Fibroblast of pulmonary artery (primary cell): ENCODE measurements around the gene CTNNA2.

ENCODE experiments used
- DNase-seq: peaks from one replicate; pipeline ENCODE4 v3.0.0-alpha.2; 2010; ENCODE audit warnings: low read depth
- H3K4me3 ChIP-seq: replicated peaks from 2 replicates; pipeline ENCODE4 v1.5.1; 2011; ENCODE audit warnings: low read depth, mild to moderate bottlenecking, control low read depth, low read length, moderate library complexity
- TF ChIP-seq, protein P1 (sequence below): IDR thresholded peaks from 2 replicates; pipeline ENCODE4 v1.5.1; 2011; ENCODE audit warnings: mild to moderate bottlenecking, control low read depth, low read length, inconsistent platforms; ENCODE audit errors: missing control alignments

The CTNNA2 gene

DNA sequence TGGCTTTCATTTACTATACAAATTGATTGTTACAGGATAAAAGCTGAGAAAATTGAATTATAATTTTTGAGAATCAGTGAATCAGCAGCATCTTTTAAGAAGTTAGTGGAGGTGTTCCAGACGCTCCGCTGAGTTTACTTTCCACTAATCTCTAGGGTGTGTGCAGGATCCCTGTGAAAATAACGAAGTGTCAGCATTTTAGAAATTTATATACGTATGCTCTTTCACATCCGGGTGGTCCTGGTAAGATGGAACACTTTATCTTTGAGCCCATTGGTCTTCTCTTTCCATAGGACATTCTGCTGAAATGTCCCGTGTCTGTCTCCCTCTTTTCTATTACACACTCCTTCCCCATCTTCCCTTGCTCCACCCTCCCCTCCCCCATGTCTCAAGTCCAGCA is 1060.3 kb downstream of the CTNNA2 start:
- DNase-seq, result no peak
- TF ChIP-seq, protein P1, sequence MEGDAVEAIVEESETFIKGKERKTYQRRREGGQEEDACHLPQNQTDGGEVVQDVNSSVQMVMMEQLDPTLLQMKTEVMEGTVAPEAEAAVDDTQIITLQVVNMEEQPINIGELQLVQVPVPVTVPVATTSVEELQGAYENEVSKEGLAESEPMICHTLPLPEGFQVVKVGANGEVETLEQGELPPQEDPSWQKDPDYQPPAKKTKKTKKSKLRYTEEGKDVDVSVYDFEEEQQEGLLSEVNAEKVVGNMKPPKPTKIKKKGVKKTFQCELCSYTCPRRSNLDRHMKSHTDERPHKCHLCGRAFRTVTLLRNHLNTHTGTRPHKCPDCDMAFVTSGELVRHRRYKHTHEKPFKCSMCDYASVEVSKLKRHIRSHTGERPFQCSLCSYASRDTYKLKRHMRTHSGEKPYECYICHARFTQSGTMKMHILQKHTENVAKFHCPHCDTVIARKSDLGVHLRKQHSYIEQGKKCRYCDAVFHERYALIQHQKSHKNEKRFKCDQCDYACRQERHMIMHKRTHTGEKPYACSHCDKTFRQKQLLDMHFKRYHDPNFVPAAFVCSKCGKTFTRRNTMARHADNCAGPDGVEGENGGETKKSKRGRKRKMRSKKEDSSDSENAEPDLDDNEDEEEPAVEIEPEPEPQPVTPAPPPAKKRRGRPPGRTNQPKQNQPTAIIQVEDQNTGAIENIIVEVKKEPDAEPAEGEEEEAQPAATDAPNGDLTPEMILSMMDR, result no peak

DNA sequence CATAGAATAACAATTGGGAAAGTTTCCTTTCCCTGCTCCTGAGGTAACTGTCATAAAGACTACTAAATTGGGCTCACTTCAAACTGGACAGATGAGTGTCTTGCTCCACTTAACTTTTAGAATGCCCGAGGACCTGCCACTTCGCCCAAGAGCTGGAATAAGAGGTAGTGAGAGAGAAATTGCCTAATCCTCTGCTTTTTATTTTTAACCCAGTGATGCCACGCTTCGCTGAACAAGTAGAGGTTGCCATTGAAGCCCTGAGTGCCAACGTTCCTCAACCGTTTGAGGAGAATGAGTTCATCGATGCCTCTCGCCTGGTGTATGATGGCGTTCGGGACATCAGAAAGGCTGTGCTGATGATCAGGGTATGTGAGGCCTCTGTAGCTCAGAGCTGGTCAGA is 1061.1 kb downstream of the CTNNA2 start:
- TF ChIP-seq, protein P1, result no peak
- DNase-seq, result no peak
- H3K4me3 ChIP-seq, result no peak overlapping the region

More for the DNA sequence above, 1060.3 kb downstream of the CTNNA2 start:
- no peak overlapping the region for H3K4me3 ChIP-seq

DNA sequence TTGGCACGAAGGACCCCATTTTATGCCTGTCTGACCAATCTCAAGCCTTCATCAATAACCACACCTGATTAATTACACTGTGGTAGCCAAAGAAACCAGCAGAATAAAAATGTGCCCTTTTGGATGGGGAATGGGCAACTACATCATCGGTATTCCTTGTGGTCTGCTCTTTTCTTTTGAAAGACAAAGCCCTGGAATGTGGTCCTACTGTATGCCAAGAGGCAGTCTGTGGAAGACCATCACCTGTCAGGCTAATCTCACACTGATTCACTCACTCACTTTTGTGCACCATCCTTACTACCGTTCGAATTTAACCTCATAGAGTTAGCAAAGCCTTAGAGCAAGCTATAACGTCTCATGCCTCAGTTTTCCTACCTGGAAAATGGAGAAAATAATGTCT is 1066.9 kb downstream of the CTNNA2 start:
- TF ChIP-seq, protein P1, result no peak
- no peak overlapping the region for H3K4me3 ChIP-seq
- DNase-seq, result no peak

DNA sequence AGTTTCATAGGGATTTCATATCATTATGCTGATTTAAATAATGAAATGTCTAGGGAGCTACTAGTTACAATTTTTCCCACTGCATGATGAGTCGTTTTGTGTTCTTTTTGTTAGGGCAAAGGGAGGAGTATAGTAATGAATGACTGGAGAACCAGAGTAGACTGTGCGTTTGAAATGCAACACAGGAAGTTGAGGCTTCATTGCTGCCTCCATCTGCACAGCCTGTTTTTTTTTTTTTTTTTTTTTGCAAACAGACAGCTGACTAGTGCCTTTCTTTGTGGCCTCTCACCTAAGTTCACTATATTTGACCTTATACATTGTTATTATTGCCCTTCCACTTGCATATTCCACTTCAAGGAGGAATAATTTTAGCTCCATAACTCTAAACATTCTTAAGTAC is 1078.4 kb downstream of the CTNNA2 start:
- TF ChIP-seq, protein P1, result no peak
- no peak overlapping the region for H3K4me3 ChIP-seq
- no peak for DNase-seq

DNA sequence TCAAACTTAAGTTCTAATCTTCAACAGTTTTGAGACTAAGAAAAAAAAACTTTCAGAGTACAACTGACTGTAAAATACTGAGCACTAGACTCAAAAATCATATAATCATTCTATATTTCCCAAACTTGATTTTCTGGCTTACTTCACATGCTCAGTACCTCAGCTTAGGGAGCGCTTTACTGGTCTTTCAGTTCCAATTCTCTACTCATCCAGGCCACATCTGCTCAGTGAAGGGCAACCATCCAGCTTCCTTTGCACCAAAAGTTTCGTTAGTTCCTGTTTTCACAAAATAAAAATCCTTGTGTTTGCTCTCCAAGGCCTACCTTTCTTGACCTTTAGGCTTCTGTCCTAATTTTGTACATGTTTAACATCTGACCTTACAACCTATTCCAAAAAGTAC is 1079.3 kb downstream of the CTNNA2 start:
- no peak overlapping the region for H3K4me3 ChIP-seq
- no peak for DNase-seq
- TF ChIP-seq, protein P1, result no peak

DNA sequence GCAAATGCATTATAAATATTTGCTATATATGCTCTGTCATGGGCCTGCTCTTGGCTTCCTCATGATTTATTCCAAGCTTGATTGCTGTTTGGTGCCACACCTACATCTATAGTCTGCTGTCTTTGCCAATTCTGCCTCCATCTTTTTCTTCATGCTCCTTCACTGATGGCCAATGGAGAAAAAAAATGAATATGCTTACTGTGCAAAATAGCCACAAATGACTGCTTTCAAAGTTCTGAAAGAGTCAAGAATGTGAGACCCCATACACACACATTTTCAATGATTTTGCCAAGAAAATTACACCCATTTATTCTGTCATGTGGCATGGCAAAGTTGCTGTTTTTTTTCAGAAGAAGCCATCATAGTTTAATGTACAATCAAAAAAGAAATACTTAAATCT is 1097.3 kb downstream of the CTNNA2 start:
- TF ChIP-seq, protein P1, result no peak
- no peak for DNase-seq
- H3K4me3 ChIP-seq, result no peak overlapping the region

DNA sequence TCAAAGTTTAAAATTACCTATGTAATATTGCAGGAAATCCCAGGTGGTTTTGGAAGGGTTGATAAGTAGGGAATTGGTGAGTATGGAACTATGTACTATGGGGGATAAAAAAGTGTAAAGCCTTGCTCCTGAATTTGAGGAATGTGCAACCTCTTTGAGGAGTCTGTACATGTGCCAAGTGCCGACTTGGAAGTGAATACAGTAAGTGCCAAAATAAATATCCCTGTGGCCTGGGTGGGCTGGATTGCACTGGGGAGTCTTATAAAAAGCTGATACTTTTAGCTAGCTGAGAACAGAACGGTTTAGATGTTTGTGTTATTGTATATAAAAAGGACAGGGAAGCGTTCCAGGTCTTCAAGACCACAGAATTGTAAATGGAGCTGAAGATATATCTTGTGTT is 1108.8 kb downstream of the CTNNA2 start:
- no peak for DNase-seq
- TF ChIP-seq, protein P1, result no peak

More for the DNA sequence above, 1108.8 kb downstream of the CTNNA2 start:
- H3K4me3 ChIP-seq, result no peak overlapping the region
